Measurements from ENCODE around the gene FKBP11.
A peak's percentile ranks its signal among the peaks of the same experiment; 100 is the strongest.

FKBP11 gene

GRCh38 chr12:48961801-48962200, 36.5 kb upstream of the FKBP11 start:
- Histone ChIP-seq H3K9me3 (ENCODE audit: insufficient read depth, low read length, severe bottlenecking) (no peaks in the 10 kb centered on the region), H3K36me3 (ENCODE audit: insufficient read depth, low read length) (no peaks in the 10 kb centered on the region; the same call in 1 of the 2 replicates), H2AFZ (ENCODE audit: low read depth, low read length) (no peak overlapping the region), H4K20me1 (ENCODE audit: insufficient read depth, low read length) (0 out of 2 replicates have a peak, but pooled peaks cover under 1% of the 10 kb centered on the region), H3K27ac (ENCODE audit: low read length) (no peak overlapping the region), H3K4me1 (ENCODE audit: insufficient read depth, low read length) (peaks cover 10% of the 10 kb centered on the region), H3K9ac (ENCODE audit: low read depth, low read length) (no peak overlapping the region), H3K79me2 (ENCODE audit: insufficient read depth, low read length) (peaks cover 5% of the 10 kb centered on the region), H3K4me3 (ENCODE audit: low read depth in 1 of 2, low read length in 2 of 2) (no peak overlapping the region), H3K27me3 (ENCODE audit: insufficient read depth, low read length, poor library complexity) (no peaks in the 10 kb centered on the region), H3K4me2 (ENCODE audit: insufficient read depth, low read length) (no peak overlapping the region)
- no peak for TF ChIP-seq CTCF (IDR thresholded peaks at IDR 0.05; ENCODE audit: borderline replicate concordance, extremely low read depth, low read length, poor library complexity, severe bottlenecking)
- no peak for TF ChIP-seq EZH2 (IDR thresholded peaks at IDR 0.05; ENCODE audit: borderline replicate concordance, low read depth, low read length, severe bottlenecking)
- DNase-seq (no peak), ATAC-seq (ENCODE audit: insufficient read depth, low read depth) (no peak)

- Histone ChIP-seq H3K4me1 (ENCODE audit: insufficient read depth, low read length) (peaks cover 12% of the 10 kb centered on the region), H2AFZ (ENCODE audit: low read depth, low read length) (no peak overlapping the region), H4K20me1 (ENCODE audit: insufficient read depth, low read length) (0 out of 2 replicates have a peak, but pooled peaks cover 4% of the 10 kb centered on the region), H3K27ac (ENCODE audit: low read length) (no peak overlapping the region), H3K36me3 (ENCODE audit: insufficient read depth, low read length) (no peaks in the 10 kb centered on the region; the same call in 1 of the 2 replicates), H3K79me2 (ENCODE audit: insufficient read depth, low read length) (peaks cover 9% of the 10 kb centered on the region), H3K27me3 (ENCODE audit: insufficient read depth, low read length, poor library complexity) (no peaks in the 10 kb centered on the region), H3K4me3 (ENCODE audit: low read depth in 1 of 2, low read length in 2 of 2) (no peak overlapping the region), H3K9me3 (ENCODE audit: insufficient read depth, low read length, severe bottlenecking) (no peaks in the 10 kb centered on the region), H3K9ac (ENCODE audit: low read depth, low read length) (no peak overlapping the region), H3K4me2 (ENCODE audit: insufficient read depth, low read length) (no peak overlapping the region)
- ATAC-seq (ENCODE audit: insufficient read depth, low read depth) (no peak), DNase-seq (no peak)
- TF ChIP-seq EZH2 (IDR thresholded peaks at IDR 0.05; ENCODE audit: borderline replicate concordance, low read depth, low read length, severe bottlenecking), result no peak
- no peak for TF ChIP-seq CTCF (IDR thresholded peaks at IDR 0.05; ENCODE audit: borderline replicate concordance, extremely low read depth, low read length, poor library complexity, severe bottlenecking)
Measured at GRCh38 chr12:48961331-48961730, 36.0 kb upstream of the FKBP11 start.

- Histone ChIP-seq H3K9me3 (ENCODE audit: insufficient read depth, low read length, severe bottlenecking) (no peaks in the 10 kb centered on the region), H2AFZ (ENCODE audit: low read depth, low read length) (no peak overlapping the region), H3K79me2 (ENCODE audit: insufficient read depth, low read length) (peaks cover 14% of the 10 kb centered on the region), H3K9ac (ENCODE audit: low read depth, low read length) (no peak overlapping the region), H3K27ac (ENCODE audit: low read length) (no peak overlapping the region), H3K4me1 (ENCODE audit: insufficient read depth, low read length) (peaks cover 17% of the 10 kb centered on the region), H3K4me3 (ENCODE audit: low read depth in 1 of 2, low read length in 2 of 2) (no peak overlapping the region), H3K4me2 (ENCODE audit: insufficient read depth, low read length) (no peak overlapping the region), H3K36me3 (ENCODE audit: insufficient read depth, low read length) (no peaks in the 10 kb centered on the region; the same call in 1 of the 2 replicates), H3K27me3 (ENCODE audit: insufficient read depth, low read length, poor library complexity) (no peaks in the 10 kb centered on the region), H4K20me1 (ENCODE audit: insufficient read depth, low read length) (peaks cover 9% of the 10 kb centered on the region; the same call in 1 of the 2 replicates)
- DNase-seq (no peak), ATAC-seq (ENCODE audit: insufficient read depth, low read depth) (no peak)
- no peak for TF ChIP-seq EZH2 (IDR thresholded peaks at IDR 0.05; ENCODE audit: borderline replicate concordance, low read depth, low read length, severe bottlenecking)
- TF ChIP-seq CTCF (IDR thresholded peaks at IDR 0.05; ENCODE audit: borderline replicate concordance, extremely low read depth, low read length, poor library complexity, severe bottlenecking), result no peak
Measured at GRCh38 chr12:48960834-48961233, 35.5 kb upstream of the FKBP11 start.

- peak overlapping the region; percentile 59 for H3K27ac ChIP-seq (ENCODE audit: low read length)
- peak overlapping the region; percentile 69 to 87; a peak in 3 of 4 replicates for H3K4me3 ChIP-seq (ENCODE audit: low read depth in 1 of 2, low read length in 2 of 2)
- peak overlapping the region; percentile 93 for H3K4me2 ChIP-seq (ENCODE audit: insufficient read depth, low read length)
- peaks cover 42% of the 10 kb centered on the region for H3K79me2 ChIP-seq (ENCODE audit: insufficient read depth, low read length)
- peaks cover 33% of the 10 kb centered on the region for H3K4me1 ChIP-seq (ENCODE audit: insufficient read depth, low read length)
- peaks cover 35% of the 10 kb centered on the region; the same call in 1 of the 2 replicates for H4K20me1 ChIP-seq (ENCODE audit: insufficient read depth, low read length)
- peak overlapping the region; percentile 77 for H3K9ac ChIP-seq (ENCODE audit: low read depth, low read length)
- peak overlapping the region; percentile 86 for H2AFZ ChIP-seq (ENCODE audit: low read depth, low read length)
- peaks cover 23% of the 10 kb centered on the region for H3K36me3 ChIP-seq (ENCODE audit: insufficient read depth, low read length)
- DNase-seq (no peak), ATAC-seq (ENCODE audit: insufficient read depth, low read depth) (no peak)
- H3K9me3 ChIP-seq (ENCODE audit: insufficient read depth, low read length, severe bottlenecking), result no peaks in the 10 kb centered on the region
- TF ChIP-seq EZH2 (IDR thresholded peaks at IDR 0.05; ENCODE audit: borderline replicate concordance, low read depth, low read length, severe bottlenecking) (no peak), CTCF (IDR thresholded peaks at IDR 0.05; ENCODE audit: borderline replicate concordance, extremely low read depth, low read length, poor library complexity, severe bottlenecking) (no peak)
- H3K27me3 ChIP-seq (ENCODE audit: insufficient read depth, low read length, poor library complexity), result no peaks in the 10 kb centered on the region
Measured at GRCh38 chr12:48958049-48958388, 32.7 kb upstream of the FKBP11 start.
